CD4-positive, alpha-beta T cell treated with Interferon gamma for 1 hour (primary cell): Measurements from ENCODE around the gene ECHDC1.

ENCODE experiments used
- DNase-seq: peaks from one replicate; pipeline ENCODE4 v3.0.0-alpha.2; 2020

ECHDC1 gene

DNA sequence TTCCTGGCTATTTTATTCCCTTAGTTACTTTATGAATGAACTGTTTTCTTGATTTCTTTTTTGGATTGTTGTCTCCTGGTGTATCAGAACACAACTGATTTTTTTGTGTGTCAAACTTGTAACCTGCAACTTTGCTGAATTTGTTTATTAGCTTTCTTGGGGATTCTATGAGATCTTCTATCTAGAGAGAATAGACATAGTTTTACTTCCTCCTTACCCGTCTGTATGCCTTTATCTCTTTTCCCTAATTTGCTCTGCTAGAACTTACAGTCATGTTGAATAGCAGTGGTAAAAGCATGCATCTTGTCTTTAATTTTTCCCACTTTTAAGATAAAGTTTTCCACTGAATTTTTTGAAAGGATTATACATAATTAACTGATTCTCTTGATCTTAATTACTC lies 63.6 kb downstream of the ECHDC1 start:
- DNase-seq: no peak

DNA sequence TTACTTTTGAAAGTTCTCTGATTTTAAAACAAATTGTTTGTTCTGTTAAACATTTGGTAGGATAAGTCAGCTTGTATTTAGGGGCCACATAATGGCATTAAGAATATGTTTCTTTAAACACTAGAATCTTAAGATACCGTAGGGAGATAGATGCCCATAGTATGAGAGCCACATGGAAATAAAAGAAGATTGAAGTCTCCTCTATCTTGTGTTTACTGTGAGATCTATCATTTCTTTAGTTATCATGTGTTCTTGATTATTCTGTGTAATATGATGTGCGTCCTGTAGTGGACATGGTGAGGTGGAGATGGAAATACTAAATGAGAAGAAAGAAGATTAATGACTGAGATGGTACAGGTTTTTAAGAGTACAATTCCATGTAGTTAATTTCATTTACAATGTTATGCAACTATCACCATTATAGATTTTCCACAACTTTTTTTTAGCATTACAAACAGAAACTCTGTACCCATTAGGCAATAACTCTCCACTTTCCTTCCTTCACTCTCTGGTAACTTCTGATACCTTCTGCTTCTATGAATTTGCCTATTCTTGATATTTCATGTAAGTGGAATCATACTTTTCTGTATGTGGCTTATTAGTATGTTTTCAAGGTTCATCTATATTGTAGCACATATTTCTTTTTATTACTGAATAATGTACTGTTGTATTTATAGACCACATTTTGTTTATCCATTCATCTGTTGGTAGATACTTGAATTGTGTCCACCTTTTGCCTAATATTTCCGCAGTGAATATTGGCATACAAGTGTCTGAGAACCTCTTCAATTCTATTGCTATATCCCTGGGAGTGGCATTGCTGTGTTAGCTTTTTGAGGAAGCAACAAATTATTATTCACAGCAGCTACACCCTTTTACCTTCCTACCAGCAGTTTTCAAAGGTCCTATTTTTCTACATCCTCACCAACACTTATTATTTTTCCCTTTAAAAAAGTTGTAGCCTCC lies 65.2 kb downstream of the ECHDC1 start:
- DNase-seq: no peak

DNA sequence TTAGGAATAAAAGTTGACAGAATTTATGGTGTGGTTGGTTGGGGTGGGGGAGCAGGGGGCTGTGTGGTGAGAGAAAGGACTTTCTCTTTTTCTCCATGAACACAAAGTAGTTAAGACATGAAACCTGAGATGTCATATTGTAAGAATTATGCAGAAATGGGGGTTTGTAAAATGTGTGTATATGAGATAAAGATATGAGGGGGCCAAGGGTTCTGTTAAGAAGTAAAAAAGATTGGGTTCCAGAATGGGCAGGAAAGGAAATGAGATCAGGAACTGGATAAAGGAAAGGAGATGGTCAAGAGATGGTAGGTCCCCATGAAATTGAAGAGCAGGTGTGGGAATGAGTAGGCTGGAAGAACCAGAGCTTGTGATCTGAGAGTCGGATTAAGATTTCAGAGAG lies 67.1 kb downstream of the ECHDC1 start:
- DNase-seq: no peak

DNA sequence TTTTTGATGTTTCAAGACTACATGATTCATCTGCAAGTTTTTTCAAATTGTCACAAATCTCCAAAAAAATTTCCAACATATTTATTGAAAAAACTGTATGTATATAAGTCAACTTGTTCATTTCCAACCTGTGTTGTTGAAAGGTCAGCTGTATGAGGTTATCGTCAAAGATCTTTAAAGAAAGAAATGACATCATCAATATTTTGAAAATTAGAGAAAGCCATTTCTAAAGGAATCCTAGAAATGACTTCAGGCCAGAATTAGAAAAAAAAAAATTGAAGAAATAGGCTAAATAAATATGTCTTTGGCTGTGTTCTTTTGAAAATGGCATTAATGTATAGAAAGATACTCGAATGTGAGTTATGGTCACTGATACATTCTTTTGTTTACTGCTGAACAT lies 69.9 kb downstream of the ECHDC1 start:
- DNase-seq: no peak

DNA sequence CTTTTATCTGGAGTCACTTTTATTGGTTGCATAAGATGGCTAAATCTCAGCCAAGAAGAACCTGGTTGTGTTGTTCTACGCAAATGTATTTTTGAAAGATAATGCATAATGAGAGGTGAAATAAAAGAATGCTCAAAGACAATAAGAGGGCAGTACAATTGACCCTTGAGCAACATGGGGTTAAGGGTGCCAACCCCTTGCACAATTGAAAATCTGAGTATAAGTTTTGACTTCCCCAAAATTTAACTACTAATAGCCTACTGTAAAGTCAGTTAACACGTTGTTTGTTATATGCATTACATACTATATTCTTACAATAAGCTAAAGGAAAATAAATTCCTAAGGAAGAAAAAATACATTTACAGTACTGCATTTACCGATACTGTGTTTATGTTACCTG lies 70.8 kb downstream of the ECHDC1 start:
- no peak for DNase-seq

DNA sequence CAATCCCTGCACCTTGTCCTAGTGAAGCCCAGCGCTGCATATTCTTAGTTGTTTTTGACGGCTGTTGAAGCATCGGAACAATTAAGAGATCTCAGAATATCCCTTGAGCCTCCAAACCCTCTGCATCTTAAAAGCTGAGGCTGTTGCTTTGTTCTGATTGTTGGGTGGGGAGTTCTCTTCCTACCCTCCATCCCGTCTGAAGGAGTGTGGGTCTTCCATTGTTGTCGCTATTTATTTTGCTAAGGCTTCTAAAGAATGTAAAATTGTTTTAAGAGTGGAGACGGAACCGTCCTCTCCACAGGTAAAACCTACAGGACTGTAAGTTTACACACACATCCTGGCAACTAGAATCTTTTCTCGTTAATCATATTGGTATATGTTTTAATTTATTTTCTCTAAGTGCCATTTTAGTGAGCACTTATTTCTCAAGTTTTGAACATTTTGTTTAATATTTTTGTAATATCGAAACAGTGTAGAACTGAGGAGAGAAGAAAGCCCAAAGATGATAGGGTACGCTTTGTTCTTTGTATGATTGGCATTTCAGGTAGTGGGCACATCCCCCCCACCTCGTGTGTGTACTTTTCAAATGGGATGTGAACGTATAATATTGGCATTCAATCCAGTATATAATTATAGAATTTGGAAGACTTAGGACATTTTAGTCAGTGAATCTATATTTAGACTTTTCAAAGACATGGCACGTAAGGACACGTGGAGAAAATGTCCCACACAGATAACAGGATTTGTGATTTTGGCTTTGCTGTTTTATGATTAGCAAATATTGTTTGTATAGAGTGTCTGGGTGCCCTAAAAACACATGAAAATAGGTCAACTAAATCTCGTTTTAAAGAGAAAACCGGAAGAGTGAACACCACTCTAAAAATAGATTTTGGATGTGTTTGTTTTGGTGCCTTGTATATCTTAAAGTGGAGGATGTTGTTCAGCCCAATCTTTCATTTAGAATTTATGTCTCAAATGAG lies 75.5 kb downstream of the ECHDC1 start:
- DNase-seq: no peak

DNA sequence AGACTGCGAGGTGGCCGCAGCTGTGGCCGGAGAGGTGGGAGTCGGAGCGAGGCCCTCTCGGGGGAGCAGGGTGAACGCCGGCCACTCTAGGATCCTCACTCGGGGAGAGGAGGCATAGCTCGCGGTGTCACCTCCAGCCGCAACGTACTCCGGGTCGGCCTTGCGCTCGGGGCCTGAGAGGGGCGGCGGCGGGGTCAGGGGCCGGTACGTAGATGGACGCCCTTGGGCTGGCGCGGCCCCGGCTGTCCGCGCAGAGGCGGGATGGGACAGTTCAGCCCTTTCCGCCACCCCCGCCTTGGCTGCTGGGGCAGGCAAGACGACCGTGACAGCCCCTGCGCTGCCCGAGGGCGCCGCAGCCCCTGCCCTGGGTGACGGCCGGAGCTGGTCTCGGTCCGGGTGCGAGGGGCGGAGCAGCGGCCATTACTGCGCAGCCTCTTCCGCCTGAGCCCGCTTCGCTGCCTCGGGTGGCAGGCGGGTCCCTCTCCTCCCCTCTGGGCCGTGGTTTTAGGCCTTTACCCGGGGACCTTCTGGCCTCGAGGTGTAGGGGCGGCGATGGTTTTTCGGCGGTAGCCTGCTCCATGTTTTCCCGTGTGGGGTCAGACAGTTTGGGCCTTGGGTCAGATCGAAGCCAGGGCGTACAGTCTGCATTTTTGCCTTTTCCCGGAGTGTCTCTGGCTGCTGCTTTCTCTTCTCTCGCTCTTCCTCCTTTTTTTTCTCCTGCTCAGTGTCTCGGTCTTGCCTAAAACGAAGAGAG lies 76.3 kb downstream of the ECHDC1 start:
- DNase-seq: peak; percentile 56

DNA sequence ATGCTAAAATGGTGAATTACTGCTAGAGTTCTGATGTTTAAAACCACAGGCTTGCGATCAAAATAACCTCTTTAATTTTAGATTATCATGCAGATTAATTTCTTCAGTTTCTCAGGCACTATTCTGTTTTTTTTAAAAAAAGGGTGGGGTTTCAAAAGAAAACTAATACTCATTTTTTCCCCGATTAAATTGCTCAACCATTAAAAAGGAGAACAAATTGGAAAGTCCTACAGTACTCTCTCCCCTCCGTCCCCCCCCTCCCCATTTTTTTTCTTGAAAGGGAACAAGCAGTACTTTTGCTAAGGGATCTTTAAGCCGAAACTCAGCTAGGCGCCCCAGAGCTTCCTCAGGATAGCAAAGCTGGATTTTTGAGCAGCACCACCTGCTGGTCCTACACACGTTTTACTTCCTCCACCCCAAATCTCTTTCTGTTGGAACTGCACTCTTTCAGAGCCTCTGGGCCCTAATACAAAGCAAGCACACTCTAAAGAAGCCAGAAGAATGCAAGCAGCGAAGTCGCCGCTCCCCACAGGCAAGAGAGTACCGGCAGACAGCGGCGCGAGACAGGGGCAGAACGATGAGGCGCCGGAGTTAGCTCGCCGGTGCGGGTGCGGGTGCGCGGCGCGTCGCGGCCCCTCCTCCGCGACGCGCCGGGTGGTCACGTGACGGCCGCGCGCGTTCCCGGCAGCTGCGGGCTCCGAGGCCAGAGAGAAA lies 77.1 kb downstream of the ECHDC1 start, which contains the start of gene RNF146:
Gene RNF146 (plus strand): TSS at position 687 of the 714 bp plus-strand sequence. CDS start 13,475 bp downstream, outside the sequence.
- DNase-seq: peak; percentile 69

DNA sequence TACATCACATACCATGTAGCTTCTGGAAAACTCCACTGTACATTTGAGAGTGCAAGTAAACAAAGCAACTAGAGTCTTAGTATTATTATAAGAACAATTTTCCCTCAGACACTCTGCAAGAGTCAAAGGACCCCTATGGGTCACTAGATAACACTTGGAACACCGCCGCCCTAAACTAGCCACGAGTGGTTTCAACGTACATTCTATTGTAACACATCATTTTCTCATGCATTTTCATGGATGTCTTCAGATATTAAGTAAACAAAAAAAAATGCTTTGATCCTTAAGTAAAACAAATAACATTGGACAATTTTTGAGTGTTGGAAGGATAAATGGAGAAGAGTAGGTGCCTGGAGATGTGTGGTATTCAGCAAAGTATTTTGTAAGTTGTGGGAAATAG lies 79.9 kb downstream of the ECHDC1 start:
- DNase-seq: no peak

DNA sequence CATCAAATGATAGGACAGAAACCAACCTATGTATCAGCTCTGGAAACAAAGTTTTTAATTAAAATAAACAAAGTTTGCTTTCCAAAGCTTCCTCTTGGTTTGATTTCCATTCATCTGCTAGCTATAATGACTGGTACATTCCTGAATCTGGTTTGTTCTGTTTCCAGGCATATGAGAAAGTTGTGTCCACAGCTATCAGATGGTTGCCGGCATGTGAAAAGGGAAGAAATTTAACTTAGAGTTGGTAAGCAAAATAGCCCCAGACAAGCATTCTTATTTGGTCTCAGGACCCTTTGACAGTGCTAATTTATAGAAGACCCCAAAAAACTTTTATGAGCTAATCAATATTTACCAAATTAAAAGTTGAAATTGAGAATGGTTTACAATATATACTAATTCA lies 80.5 kb downstream of the ECHDC1 start:
- DNase-seq: no peak

DNA sequence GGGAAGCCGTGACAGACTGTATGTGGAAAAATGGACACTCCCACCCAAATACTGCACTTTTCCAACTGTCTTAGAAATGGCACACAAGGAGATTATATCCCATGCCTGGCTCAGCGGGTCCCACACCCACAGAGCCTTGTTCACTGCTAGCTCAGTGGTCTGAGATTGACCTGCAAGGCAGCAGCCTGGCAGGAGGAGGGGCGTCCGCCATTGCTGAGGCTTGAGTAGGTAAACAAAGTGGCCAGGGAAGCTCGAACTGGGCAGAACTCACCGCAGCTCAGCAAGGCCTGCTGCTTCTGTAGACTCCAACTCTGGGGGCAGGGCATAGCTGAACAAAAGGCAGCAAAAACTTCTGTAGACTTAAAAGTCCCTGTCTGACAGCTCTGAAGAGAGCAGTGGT lies 88.1 kb downstream of the ECHDC1 start:
- no peak for DNase-seq

DNA sequence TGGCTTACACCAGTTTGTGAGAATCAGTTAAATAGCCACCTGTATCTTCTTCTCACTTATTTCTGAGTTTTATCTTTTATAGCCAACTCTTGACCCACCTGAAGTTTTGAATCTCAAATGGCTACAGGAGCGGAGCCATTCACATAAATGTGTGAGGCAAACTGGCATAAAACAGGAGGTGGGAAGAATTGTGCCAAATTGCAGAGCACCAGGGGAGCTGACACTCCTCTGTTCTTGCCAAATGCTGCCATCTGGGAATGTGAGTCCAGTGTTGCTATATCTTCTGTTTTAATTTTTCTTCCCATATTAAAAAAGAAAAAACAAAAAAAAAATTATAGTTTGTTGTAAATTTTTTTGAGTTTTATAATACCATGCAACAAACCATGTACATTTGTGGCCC lies 93.8 kb downstream of the ECHDC1 start:
- DNase-seq: no peak

DNA sequence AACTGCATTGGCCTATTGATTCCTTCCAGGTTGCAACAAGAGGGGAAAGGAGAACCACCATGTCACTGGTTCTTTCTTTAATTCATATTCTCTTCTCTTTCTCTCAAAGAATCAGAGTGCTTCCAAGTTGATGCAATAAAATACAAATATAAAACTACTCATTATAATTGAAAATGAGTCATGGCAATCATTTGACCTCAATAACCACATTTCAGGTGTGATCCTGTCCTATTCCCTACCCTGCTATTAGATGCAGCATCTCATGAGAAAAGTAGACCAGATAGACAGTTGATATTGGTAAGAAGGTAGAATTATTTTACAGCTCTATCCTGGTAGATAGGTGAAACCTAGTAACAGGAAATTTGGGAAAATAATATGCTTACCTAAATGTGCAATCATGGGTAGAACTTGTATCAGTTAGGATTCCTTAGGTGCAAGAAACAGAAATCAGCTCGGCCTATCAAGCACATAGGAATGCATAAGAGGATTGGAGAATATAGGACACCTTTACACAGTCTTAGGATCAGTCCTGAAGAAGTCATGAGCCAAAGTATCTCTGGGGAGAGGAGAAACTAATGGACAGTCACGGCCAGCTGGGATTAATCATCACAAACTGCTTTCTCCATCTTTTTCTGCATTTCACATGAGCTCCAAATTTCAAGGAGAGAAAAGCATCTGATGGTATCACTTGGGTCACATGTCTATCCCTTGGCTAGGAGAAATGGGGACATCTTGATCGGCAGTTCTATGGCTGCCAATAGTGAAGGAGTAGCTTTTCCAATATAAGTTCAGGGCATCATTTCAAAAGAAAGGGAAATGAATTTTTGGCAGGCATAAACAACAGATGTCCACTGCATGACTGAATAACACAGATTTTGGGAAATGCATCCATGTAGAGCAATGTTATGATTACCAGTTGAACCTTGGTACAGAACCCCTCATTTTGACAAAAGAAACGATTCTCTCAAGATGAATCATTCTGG lies 96.0 kb downstream of the ECHDC1 start:
- DNase-seq: no peak

DNA sequence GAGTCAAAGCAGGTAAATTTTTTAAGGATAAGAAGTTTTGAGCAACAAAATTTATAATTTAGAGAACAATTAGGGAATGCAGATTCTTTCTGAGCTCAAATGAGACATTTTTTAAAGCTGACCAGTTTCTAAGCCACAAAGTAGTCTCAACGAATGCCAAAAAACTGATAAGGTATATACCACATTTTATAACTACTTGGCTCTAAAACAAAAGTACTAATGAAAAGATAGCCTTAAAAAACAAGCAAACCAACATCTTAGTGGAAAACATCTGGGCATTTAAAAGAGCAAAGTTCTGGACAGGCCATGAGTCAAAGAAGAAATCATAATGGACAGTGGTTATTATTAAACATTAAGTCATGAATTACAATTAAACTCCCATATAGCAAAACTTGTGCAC lies 99.9 kb downstream of the ECHDC1 start:
- DNase-seq: no peak
